WTC11 (cell line): Measurements from ENCODE around the gene ROBO1.

Source experiments
- CTCF ChIP-seq: fragments of 200-600 bp; IDR thresholded peaks from 2 replicates; pipeline ENCODE4 v1.8.0; 2022; ENCODE audit warnings: antibody characterized with exemption
- STAT6 ChIP-seq: sonication (generic); formaldehyde crosslinking; conservative IDR thresholded peaks from 2 replicates; pipeline ENCODE4 v1.8.1; 2023; ENCODE audit warnings: mild to moderate bottlenecking, low read depth, missing genetic modification reagents, moderate library complexity

- TF ChIP-seq CTCF, result no peak
- no peak for TF ChIP-seq STAT6
These were observed 1033.7 kb downstream of the ROBO1 start for GRCh38 chr3:78734048-78734637.
